ENCODE measurements around the gene TP53AIP1.
"Not testable (repeated sequence)": the region's sequence is repeated elsewhere in the genome, so short reads cannot be mapped to it uniquely, and the experiment has no call there.

TP53AIP1 gene

GRCh38 chr11:128924510-128925249 is 18.0 kb downstream of the TP53AIP1 start:
- no peak for DNase-seq

- no peak for DNase-seq
Measured at GRCh38 chr11:128924104-128924503, 18.6 kb downstream of the TP53AIP1 start.

DNA sequence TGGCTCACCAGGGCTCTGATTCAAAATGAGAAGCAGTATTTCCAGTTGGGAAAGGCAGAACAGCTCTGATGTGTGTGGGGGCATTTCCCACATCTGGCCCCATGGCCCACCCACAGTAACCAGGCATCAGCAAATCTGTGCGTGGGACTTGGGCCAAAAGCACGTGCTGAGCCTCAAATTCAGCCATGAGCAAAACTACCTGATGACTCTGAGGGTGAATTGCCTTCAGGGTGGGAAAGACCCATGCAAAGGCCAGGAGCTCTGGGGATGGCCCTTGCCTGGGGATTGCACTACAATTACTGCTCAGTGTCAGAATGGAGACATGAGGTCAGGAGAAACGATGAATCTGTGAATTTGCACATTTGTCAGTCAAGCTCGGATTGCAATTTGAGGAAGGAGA is 20.9 kb downstream of the TP53AIP1 start:
- no peak for DNase-seq

DNA sequence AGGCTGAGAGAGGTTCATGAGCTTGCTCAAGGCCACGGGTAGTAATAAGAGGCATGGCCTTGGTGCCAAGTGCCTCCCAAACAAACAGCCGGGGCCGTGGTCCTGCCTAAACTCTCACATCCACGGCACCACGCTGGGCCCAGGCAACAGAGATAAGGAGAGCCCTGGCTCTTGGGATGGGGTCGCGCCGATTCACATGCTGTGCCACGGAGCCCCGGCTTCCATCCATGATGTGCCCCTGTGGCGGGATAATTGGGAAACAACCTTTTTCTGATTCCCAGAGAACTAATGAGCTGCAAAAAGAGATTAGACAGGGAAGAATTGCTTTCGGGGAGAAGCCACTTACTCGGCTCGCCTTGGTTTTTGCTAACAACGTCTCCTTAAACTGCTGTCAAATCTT is 22.0 kb downstream of the TP53AIP1 start:
- no peak for DNase-seq

- DNase-seq = not testable (repeated sequence)
Measured at GRCh38 chr11:128919635-128920034, 23.0 kb downstream of the TP53AIP1 start.

- DNase-seq = no peak
Measured at GRCh38 chr11:128919216-128919615, 23.5 kb downstream of the TP53AIP1 start.

DNA sequence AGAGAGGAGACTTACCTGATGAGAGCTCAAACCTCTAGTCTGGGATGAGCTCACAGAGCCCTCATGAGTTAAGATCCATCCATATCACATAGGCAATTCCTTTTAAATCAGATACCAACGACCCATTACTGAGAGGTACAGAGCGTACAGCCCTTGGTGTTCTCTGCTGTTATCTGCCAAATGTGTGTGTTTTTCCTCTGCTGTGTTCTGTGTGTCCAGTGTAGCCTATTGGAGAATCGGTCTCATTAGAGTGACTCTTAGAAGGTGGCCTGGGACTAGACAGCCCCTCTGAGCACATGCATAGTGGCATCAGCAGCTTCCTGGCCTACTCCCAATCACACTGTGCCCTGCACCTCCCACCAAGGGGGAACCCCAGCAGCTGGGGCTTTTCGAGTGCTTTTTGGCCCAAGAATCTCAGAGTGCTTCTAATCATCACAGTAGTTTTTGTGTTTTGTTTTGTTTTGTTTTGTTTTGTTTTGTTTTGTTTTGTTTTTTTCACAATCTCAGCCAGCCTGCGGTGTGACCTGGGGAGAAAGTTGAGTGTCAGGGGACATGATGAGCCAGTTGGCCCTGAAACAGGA is 25.4 kb downstream of the TP53AIP1 start:
- DNase-seq = no peak

- no peak for DNase-seq
Measured at GRCh38 chr11:128916681-128917080, 26.0 kb downstream of the TP53AIP1 start.

GRCh38 chr11:128916037-128916572 is 26.6 kb downstream of the TP53AIP1 start:
- no peak for DNase-seq

DNA sequence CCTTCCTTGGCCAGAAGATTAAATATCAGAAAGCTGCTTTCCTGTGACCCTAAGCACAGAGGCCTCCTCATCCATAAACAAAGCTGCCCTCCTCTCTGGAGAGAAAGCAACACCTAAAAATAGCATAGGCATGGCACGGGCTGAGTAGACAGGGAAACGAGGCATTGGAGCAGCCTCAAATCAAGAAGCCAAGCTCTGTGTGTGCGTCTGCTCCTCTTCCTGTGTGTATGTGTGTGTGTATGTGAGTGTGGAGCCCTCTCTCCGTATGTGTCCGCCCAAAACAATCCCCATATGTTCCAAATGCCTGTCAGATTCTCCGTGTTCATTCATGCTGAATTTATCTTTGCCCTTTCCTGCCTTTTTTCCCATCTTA is 27.5 kb downstream of the TP53AIP1 start:
- no peak for DNase-seq

DNA sequence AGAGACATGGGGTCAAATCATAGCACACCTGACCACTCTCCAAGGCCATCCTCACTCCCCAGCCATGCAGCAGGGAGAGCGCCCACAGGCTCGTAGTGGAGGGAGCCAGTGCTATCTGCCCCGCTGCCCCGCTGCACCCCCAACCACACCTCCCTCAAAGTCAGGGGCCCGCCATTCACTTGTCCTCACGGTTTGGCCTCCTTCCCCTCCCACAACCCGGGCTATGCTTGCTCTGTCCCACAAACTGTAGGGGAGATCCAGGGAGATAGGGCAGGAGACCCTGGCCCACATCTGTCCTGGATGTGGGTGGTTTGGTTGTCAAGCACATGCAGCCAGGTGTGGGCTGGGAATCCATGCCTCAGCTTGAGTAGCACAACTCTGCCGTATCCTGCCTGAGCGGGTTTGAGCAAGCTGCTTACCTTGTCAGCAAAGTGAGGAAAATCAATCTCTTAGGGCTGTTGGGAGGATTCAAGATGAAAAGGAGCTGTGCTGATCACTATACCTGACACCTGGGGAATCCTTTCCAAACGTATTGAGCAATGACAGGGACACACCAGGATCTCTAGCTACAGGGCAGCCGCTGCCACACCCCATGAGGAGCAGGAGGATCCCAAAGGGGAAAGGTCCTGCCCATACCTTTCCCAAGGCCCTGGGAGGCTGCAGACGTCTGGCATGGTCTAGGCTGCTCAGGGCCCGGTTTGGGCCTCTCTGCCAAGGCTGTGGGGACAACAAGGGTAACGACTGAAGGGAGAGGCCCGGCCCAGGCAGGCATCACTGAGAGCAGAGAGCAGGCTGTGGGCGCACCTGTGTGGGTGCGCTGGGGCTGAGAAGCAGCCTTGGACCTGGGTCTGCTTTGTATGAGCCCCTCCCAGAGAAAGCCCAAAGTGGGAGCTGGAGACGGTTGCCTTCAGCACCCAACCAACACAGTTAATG is 28.2 kb downstream of the TP53AIP1 start:
- DNase-seq = no peak

DNA sequence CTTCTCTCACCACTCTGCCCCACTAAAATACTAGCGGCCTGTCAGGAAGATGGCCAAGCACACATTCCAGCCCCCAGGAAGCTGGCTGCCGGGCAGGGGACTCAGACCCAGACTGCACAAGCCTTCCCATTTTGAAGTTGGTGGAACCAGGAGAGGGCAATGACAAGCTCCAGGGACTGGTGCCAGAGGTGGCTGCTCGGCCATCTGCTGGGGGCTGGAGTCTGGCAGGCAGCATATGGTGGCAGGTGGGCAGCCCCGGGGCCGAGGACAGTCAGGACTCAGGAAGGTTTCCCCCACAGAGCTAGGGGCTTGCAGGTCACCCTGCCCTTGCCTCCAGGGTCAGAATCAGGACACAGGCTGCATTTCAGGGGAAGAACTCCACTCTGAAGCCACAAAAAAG is 28.9 kb downstream of the TP53AIP1 start:
- DNase-seq = no peak

- no peak for DNase-seq
Measured at GRCh38 chr11:128911701-128912100, 31.0 kb downstream of the TP53AIP1 start.

DNA sequence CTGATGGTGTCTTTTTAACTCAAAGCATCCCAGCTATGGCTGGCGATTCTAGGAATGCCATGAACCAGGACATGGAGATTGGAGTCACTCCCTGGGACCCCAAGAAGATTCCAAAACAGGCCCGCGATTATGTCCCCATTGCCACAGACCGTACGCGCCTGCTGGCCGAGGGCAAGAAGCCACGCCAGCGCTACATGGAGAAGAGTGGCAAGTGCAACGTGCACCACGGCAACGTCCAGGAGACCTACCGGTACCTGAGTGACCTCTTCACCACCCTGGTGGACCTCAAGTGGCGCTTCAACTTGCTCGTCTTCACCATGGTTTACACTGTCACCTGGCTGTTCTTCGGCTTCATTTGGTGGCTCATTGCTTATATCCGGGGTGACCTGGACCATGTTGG is 31.4 kb downstream of the TP53AIP1 start:
- DNase-seq = no peak

- DNase-seq = no peak
Measured at GRCh38 chr11:128910576-128910975, 32.1 kb downstream of the TP53AIP1 start.

- no peak for DNase-seq
Measured at GRCh38 chr11:128909438-128910125, 33.1 kb downstream of the TP53AIP1 start.

- peak in 1 of 2 donors; percentile 43 for DNase-seq
Measured at GRCh38 chr11:128908391-128909246, 34.1 kb downstream of the TP53AIP1 start.

GRCh38 chr11:128907585-128907984 is 35.1 kb downstream of the TP53AIP1 start:
- no peak for DNase-seq

GRCh38 chr11:128906185-128907050 is 36.3 kb downstream of the TP53AIP1 start:
- no peak for DNase-seq

DNA sequence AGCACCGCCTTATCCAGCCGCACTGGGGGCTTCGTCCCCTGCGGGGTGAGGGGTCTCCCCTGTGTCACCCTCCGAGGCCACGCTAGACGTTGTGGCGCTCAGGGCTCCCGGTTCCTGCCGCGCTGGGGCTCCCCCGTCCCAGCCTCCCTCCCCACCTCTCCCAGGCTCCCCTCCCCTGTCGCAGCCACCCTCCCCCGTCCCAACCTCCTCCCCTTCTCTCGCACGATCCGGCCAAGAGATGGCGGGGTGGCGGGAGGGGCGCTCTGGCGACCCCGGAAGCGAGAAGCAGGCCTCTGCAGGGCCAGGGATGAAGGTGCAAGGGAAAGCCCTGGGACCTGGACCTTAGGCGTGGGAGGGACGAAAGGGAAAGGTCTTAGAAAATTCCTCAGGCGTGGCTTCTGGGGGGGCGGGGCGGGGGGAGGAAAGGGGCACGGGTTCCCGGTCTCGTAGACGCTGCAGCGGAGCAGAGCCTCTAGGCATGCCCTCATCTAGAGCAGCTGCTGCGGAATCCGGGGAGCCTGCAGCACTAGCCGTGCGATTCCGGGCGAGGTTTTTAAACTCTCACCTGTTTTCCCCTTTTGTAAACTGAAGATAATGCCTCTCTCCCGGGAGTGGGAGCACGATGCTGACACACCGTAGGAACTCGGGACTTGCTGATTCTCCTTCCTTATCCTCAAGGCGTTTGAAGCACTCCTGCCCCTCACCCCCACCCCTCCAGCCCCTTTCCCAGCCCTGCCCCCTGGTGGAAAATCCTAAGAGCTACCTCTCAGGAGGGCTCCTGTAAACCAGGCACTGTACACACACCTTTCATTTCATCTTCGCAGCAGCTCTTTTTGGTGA is 37.1 kb downstream of the TP53AIP1 start:
- peak in 1 of 2 donors; percentile 48 for DNase-seq

All from CD4-positive, alpha-beta T cell treated with Interleukin-4 for 1 hour (primary cell).